ENCODE results near the gene MNX1.

Gene MNX1

DNA sequence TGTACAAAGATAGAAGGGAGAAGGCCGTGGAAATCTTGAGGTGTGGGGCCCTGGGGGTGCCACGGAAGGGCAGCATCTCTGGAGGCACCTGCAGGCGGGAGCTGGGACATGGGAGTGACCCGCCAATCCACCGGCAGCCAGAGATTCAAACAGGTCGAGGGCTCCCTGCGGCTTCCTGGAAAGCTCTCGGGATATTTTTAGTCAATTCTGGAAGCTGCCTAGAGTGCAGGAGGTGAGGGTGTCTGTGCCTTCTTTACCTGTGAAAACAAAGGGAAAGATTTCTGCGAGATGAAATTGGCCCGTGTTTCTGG, 16.6 kb downstream of the MNX1 start:
- Histone ChIP-seq H3K4me2 (ENCODE audit: low read depth, low read length, poor library complexity, severe bottlenecking) (no peak overlapping the region), H3K9ac (ENCODE audit: low read depth, low read length, poor library complexity, severe bottlenecking) (no peak overlapping the region), H3K79me2 (ENCODE audit: insufficient read depth, low read length) (no peaks in the 10 kb centered on the region), H3K4me1 (ENCODE audit: insufficient read depth, low read length, poor library complexity, severe bottlenecking) (no peaks in the 10 kb centered on the region), H3K9me3 (ENCODE audit: insufficient read depth, low read depth, low read length) (no peaks in the 10 kb centered on the region), H2AFZ (ENCODE audit: low read length) (no peak overlapping the region), H3K27me3 (ENCODE audit: insufficient read depth, low read length, poor library complexity, severe bottlenecking) (no peaks in the 10 kb centered on the region), H4K20me1 (ENCODE audit: insufficient read depth, low read length, poor library complexity, severe bottlenecking) (no peaks in the 10 kb centered on the region), H3K36me3 (ENCODE audit: insufficient read depth, low read length) (no peaks in the 10 kb centered on the region), H3F3A (ENCODE audit: low read depth) (no peaks in the 10 kb centered on the region), H3K9me2 (replicated peaks; ENCODE audit: low read depth, low read length) (no peaks in the 10 kb centered on the region), H3K4me3 (ENCODE audit: low read length, poor library complexity, severe bottlenecking) (no peak overlapping the region)
- TF ChIP-seq EZH2phosphoT487 (IDR thresholded peaks at IDR 0.05; ENCODE audit: borderline replicate concordance): no peak
- TF ChIP-seq, protein P1, sequence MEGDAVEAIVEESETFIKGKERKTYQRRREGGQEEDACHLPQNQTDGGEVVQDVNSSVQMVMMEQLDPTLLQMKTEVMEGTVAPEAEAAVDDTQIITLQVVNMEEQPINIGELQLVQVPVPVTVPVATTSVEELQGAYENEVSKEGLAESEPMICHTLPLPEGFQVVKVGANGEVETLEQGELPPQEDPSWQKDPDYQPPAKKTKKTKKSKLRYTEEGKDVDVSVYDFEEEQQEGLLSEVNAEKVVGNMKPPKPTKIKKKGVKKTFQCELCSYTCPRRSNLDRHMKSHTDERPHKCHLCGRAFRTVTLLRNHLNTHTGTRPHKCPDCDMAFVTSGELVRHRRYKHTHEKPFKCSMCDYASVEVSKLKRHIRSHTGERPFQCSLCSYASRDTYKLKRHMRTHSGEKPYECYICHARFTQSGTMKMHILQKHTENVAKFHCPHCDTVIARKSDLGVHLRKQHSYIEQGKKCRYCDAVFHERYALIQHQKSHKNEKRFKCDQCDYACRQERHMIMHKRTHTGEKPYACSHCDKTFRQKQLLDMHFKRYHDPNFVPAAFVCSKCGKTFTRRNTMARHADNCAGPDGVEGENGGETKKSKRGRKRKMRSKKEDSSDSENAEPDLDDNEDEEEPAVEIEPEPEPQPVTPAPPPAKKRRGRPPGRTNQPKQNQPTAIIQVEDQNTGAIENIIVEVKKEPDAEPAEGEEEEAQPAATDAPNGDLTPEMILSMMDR (conservative IDR thresholded peaks at IDR 0.05; ENCODE audit: low read length): no peak

DNA sequence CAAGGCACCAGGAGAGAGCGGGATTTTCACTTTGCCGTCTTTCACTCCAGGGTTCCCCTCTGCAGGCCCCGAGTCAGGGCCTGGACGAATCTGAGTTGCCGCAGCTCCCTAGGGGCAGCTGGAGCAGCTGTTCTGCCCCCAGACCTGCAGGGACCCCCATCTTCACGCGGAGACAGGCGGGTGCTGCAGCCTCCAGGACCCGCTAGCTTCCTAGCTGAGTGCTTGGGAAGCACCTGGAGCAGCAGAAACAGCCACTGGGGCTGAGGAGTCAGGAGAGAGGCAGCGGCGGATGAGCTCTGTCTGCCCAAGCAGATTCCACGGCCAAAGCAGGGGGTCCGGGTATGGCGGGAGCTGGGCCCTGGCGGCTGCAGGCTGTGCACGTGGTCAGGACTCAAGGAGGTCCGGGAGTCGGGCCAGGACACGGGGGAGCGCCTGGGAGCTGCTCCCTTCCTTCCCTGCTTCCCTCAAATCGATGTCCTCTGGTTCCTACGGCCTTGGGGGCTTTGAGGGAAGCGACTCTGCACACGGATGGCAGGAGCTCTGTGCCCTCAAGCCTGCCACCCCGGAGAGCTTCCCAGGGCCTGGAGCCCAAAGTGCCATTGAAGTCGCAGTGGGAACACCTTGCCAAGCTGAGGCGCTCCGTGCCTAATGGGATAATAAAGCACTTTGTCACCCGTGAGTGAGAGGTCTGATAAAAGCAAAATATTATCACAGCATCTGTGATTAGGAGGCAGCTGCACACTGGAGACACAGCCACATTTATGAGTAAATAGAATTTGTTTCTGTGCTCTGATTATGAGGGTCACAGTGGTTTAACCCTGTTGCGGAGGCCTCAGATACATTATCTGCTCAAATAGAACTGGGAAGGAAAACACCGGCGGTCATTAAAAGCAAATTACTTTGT, 17.2 kb downstream of the MNX1 start:
- H2AFZ ChIP-seq (ENCODE audit: low read length): no peak overlapping the region
- H3K4me3 ChIP-seq (ENCODE audit: low read length, poor library complexity, severe bottlenecking): no peak overlapping the region
- no peaks in the 10 kb centered on the region for H3K9me2 ChIP-seq (replicated peaks; ENCODE audit: low read depth, low read length)

DNA sequence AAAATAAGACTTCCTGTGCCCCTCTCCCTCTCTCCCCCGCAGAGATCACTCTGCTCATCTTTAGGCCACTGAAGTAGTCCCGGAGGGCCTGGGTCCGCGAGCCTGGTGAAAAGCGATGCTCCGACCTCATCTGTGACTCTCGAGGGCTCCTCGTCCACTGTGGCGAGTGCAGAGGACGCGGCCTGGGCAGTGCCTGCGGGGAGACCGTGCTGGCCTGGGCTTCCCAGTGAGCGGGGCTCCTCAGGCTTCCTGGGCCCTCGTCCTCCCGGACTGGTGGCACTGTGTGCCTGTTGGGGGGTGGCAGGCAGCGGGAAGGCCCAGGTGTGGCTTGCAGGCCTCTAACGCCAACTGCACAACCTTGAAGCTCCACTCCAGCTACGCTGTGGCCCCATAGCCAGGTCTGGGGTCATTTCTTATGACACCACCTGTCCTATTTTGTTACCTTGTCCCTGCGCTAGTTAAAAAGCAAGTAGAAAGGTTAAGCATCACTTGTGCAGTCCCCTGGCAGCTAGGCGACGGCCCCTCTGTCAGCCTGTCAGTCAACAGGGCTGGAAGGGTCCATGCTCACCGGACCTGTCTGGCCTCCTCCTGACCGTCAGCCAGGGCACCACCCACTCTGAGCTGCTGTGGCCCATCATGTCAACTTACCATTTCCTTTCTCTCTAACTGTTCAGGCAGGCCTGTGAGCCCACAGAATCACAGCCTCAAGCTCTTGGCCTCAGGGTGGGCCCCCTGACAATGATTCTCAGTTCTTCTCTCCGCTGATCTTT, 20.5 kb downstream of the MNX1 start:
- Histone ChIP-seq H3K4me1 (ENCODE audit: insufficient read depth, low read length, poor library complexity, severe bottlenecking) (no peaks in the 10 kb centered on the region), H3K36me3 (ENCODE audit: insufficient read depth, low read length) (no peaks in the 10 kb centered on the region), H3K79me2 (ENCODE audit: insufficient read depth, low read length) (no peaks in the 10 kb centered on the region), H3F3A (ENCODE audit: low read depth) (no peaks in the 10 kb centered on the region), H3K27me3 (ENCODE audit: insufficient read depth, low read length, poor library complexity, severe bottlenecking) (no peaks in the 10 kb centered on the region), H3K9me3 (ENCODE audit: insufficient read depth, low read depth, low read length) (no peaks in the 10 kb centered on the region), H2AFZ (ENCODE audit: low read length) (no peak overlapping the region), H3K9me2 (replicated peaks; ENCODE audit: low read depth, low read length) (no peaks in the 10 kb centered on the region), H3K4me2 (ENCODE audit: low read depth, low read length, poor library complexity, severe bottlenecking) (no peak overlapping the region), H3K9ac (ENCODE audit: low read depth, low read length, poor library complexity, severe bottlenecking) (no peak overlapping the region), H3K4me3 (ENCODE audit: low read length, poor library complexity, severe bottlenecking) (no peak overlapping the region), H4K20me1 (ENCODE audit: insufficient read depth, low read length, poor library complexity, severe bottlenecking) (no peaks in the 10 kb centered on the region)
- TF ChIP-seq EZH2phosphoT487 (IDR thresholded peaks at IDR 0.05; ENCODE audit: borderline replicate concordance): no peak
- TF ChIP-seq, protein P1 (conservative IDR thresholded peaks at IDR 0.05; ENCODE audit: low read length): no peak

More for the DNA sequence above, 17.2 kb downstream of the MNX1 start:
- H4K20me1 ChIP-seq (ENCODE audit: insufficient read depth, low read length, poor library complexity, severe bottlenecking): no peaks in the 10 kb centered on the region
- no peaks in the 10 kb centered on the region for H3K9me3 ChIP-seq (ENCODE audit: insufficient read depth, low read depth, low read length)
- H3K79me2 ChIP-seq (ENCODE audit: insufficient read depth, low read length): no peaks in the 10 kb centered on the region
- TF ChIP-seq, protein P1 (conservative IDR thresholded peaks at IDR 0.05; ENCODE audit: low read length): no peak
- TF ChIP-seq EZH2phosphoT487 (IDR thresholded peaks at IDR 0.05; ENCODE audit: borderline replicate concordance): no peak
- H3F3A ChIP-seq (ENCODE audit: low read depth): no peaks in the 10 kb centered on the region
- H3K27me3 ChIP-seq (ENCODE audit: insufficient read depth, low read length, poor library complexity, severe bottlenecking): no peaks in the 10 kb centered on the region
- H3K9ac ChIP-seq (ENCODE audit: low read depth, low read length, poor library complexity, severe bottlenecking): no peak overlapping the region
- H3K4me2 ChIP-seq (ENCODE audit: low read depth, low read length, poor library complexity, severe bottlenecking): no peak overlapping the region
- H3K36me3 ChIP-seq (ENCODE audit: insufficient read depth, low read length): no peaks in the 10 kb centered on the region
- H3K4me1 ChIP-seq (ENCODE audit: insufficient read depth, low read length, poor library complexity, severe bottlenecking): no peaks in the 10 kb centered on the region

Data from Loucy (cell line).